ENCODE measurements around the gene ALDOB. TPM values are rescaled to one million over a fixed set of nuclear protein-coding genes. Genes with fewer than 3 reads are reported as not detected.

The ALDOB gene
- total RNA-seq, 4 donors from 2014 or later, result 5.1 to 8.7 TPM; not detected in 2

- Histone ChIP-seq H3K4me3 (no peak overlapping the region), H3K27me3 (no peaks in the 10 kb centered on the region), H3K4me1 (no peaks in the 10 kb centered on the region), H3K9me3 (no peaks in the 10 kb centered on the region), H3K36me3 (peaks cover 0 to 13% of the 10 kb centered on the region in 2 donors), H3K27ac (no peak overlapping the region)
- in situ Hi-C loops (cut with MboI; ENCODE audit: low sequenced_read_pairs in 4 of 4) (no loop called here), intact Hi-C loops (cut with DNase I; ENCODE audit: low total_unique reads) (no loop called here)
- ATAC-seq (no peak), DNase-seq (no peak)
- TF ChIP-seq, protein P1, sequence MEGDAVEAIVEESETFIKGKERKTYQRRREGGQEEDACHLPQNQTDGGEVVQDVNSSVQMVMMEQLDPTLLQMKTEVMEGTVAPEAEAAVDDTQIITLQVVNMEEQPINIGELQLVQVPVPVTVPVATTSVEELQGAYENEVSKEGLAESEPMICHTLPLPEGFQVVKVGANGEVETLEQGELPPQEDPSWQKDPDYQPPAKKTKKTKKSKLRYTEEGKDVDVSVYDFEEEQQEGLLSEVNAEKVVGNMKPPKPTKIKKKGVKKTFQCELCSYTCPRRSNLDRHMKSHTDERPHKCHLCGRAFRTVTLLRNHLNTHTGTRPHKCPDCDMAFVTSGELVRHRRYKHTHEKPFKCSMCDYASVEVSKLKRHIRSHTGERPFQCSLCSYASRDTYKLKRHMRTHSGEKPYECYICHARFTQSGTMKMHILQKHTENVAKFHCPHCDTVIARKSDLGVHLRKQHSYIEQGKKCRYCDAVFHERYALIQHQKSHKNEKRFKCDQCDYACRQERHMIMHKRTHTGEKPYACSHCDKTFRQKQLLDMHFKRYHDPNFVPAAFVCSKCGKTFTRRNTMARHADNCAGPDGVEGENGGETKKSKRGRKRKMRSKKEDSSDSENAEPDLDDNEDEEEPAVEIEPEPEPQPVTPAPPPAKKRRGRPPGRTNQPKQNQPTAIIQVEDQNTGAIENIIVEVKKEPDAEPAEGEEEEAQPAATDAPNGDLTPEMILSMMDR (IDR thresholded peaks at IDR 0.05 in 4 of 5, conservative IDR thresholded peaks at IDR 0.05 in 1 of 5), result no peak
- no peak for TF ChIP-seq POLR2A (IDR thresholded peaks at IDR 0.05)
These were observed 41.1 kb upstream of the ALDOB start for GRCh38 chr9:101476576-101477208.

DNA sequence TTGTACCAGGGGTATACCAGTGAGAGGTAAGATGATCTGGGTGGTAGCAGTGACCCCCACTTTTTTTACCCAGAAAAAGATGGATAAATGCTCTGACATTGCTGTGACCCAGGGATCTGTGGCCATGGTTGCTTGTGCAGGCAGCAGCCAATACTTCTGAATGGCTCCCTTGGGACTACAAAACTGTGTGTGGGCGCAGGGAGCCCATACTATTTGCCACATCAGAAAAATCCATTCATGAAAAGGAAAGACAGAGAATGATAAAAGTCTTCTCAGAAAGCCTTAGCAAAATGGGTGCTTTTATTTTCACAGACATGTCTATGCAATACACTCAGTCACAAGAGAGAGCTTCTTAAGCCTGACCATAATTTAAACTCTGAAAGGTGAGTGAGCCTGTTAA lies 37.3 kb upstream of the ALDOB start:
- DNase-seq, result no peak
- intact Hi-C loops (cut with DNase I; ENCODE audit: low total_unique reads) (loop anchor here (5.0 kb wide), 1 partner anchor 39 kb away; no protein-coding TSS in a partner anchor), in situ Hi-C loops (cut with MboI; ENCODE audit: low sequenced_read_pairs in 4 of 4) (no loop called here)
- H3K4me3 ChIP-seq, result no peak overlapping the region
- H3K27ac ChIP-seq, result no peak overlapping the region
- no peak for TF ChIP-seq POLR2A (IDR thresholded peaks at IDR 0.05)
- TF ChIP-seq, protein P1 (IDR thresholded peaks at IDR 0.05 in 4 of 5, conservative IDR thresholded peaks at IDR 0.05 in 1 of 5), result no peak
- H3K36me3 ChIP-seq, result peaks cover 0 to 13% of the 10 kb centered on the region in 2 donors
- no peaks in the 10 kb centered on the region for H3K4me1 ChIP-seq
- ATAC-seq, result no peak
- H3K9me3 ChIP-seq, result no peaks in the 10 kb centered on the region
- H3K27me3 ChIP-seq, result no peaks in the 10 kb centered on the region

GRCh38 chr9:101470929-101471328 lies 35.4 kb upstream of the ALDOB start:
- Histone ChIP-seq H3K9me3 (no peaks in the 10 kb centered on the region), H3K27me3 (no peaks in the 10 kb centered on the region), H3K36me3 (peaks cover 0 to 8% of the 10 kb centered on the region in 2 donors), H3K27ac (no peak overlapping the region), H3K4me1 (no peaks in the 10 kb centered on the region), H3K4me3 (no peak overlapping the region)
- TF ChIP-seq, protein P1 (IDR thresholded peaks at IDR 0.05 in 4 of 5, conservative IDR thresholded peaks at IDR 0.05 in 1 of 5), result no peak
- TF ChIP-seq POLR2A (IDR thresholded peaks at IDR 0.05), result no peak
- DNase-seq (no peak), ATAC-seq (no peak)
- in situ Hi-C loops (cut with MboI; ENCODE audit: low sequenced_read_pairs in 4 of 4), result no loop called here
- intact Hi-C loops (cut with DNase I; ENCODE audit: low total_unique reads), result loop anchor here (5.0 kb wide), 1 partner anchor 41 kb away; no protein-coding TSS in a partner anchor

- H3K9me3 ChIP-seq, result no peaks in the 10 kb centered on the region
- ATAC-seq, result no peak
These were observed 34.4 kb upstream of the ALDOB start for GRCh38 chr9:101470021-101470420.

More at GRCh38 chr9:101470021-101470420, 34.4 kb upstream of the ALDOB start:
- Histone ChIP-seq H3K27me3 (no peaks in the 10 kb centered on the region), H3K4me1 (no peaks in the 10 kb centered on the region), H3K4me3 (no peak overlapping the region), H3K36me3 (peaks cover 0 to under 1% of the 10 kb centered on the region in 2 donors), H3K27ac (no peak overlapping the region)
- intact Hi-C loops (cut with DNase I; ENCODE audit: low total_unique reads), result loop anchor here (5.0 kb wide), 1 partner anchor 42 kb away; no protein-coding TSS in a partner anchor
- TF ChIP-seq POLR2A (IDR thresholded peaks at IDR 0.05), result no peak
- TF ChIP-seq, protein P1 (IDR thresholded peaks at IDR 0.05 in 4 of 5, conservative IDR thresholded peaks at IDR 0.05 in 1 of 5), result no peak
- in situ Hi-C loops (cut with MboI; ENCODE audit: low sequenced_read_pairs in 4 of 4), result no loop called here
- no peak for DNase-seq

Data from gastrocnemius medialis (tissue), 4 donors.